H9 (cell line): ENCODE results near the gene GFRA1. TPM values are rescaled to one million over a fixed set of nuclear protein-coding genes. Genes with fewer than 3 reads are reported as not detected.

Source experiments
- DNase-seq: peaks from one replicate; pipeline ENCODE4 v3.0.0-alpha.2; 2017
- H2AFZ ChIP-seq: one replicate; pipeline ENCODE4 v1.6.1; 2013; ENCODE audit warnings: mild to moderate bottlenecking, low read length, control low read depth, moderate library complexity
- H2AK5ac ChIP-seq: 2 replicates; pipeline ENCODE4 v1.6.1; 2013; ENCODE audit warnings: low read length, control low read depth, mixed read lengths; ENCODE audit not compliant: insufficient read length
- H2BK120ac ChIP-seq: one replicate; pipeline ENCODE4 v1.6.1; 2013; ENCODE audit warnings: low read depth, mild to moderate bottlenecking, low read length, control low read depth, inconsistent platforms; ENCODE audit not compliant: poor library complexity, severe bottlenecking
- H2BK12ac ChIP-seq: 2 replicates; pipeline ENCODE4 v1.6.1; 2013; ENCODE audit warnings: low read length, control low read depth, mixed read lengths, low read depth; ENCODE audit not compliant: insufficient read length
- H2BK15ac ChIP-seq: 2 replicates; pipeline ENCODE4 v1.6.1; 2013; ENCODE audit warnings: low read depth, low read length, control low read depth
- H2BK20ac ChIP-seq: one replicate; pipeline ENCODE4 v1.6.1; 2013; ENCODE audit warnings: low read depth, mild to moderate bottlenecking, low read length, control low read depth, inconsistent platforms; ENCODE audit not compliant: poor library complexity, severe bottlenecking
- H2BK5ac ChIP-seq: 2 replicates; pipeline ENCODE4 v1.6.1; 2013; ENCODE audit warnings: low read length, control low read depth, mixed read lengths; ENCODE audit not compliant: insufficient read length
- H3K14ac ChIP-seq: 2 replicates; pipeline ENCODE4 v1.6.1; 2013; ENCODE audit warnings: low read length, control low read depth; ENCODE audit not compliant: insufficient read depth
- H3K18ac ChIP-seq: 2 replicates; pipeline ENCODE4 v1.6.1; 2013; ENCODE audit warnings: low read depth, mild to moderate bottlenecking, mixed read lengths, low read length, control low read depth; ENCODE audit not compliant: insufficient read length
- H3K23ac ChIP-seq: 2 replicates; pipeline ENCODE4 v1.6.1; 2013; ENCODE audit warnings: low read length, control low read depth, mixed read lengths, low read depth; ENCODE audit not compliant: insufficient read length
- H3K23me2 ChIP-seq: 2 replicates; pipeline ENCODE4 v1.6.1; 2013; ENCODE audit warnings: low read depth, mild to moderate bottlenecking, mixed read lengths, low read length, control low read depth; ENCODE audit not compliant: insufficient read length, poor library complexity, severe bottlenecking
- H3K27ac ChIP-seq: 2 replicates; pipeline ENCODE4 v1.5.1; 2013; ENCODE audit warnings: low read length, control low read depth, mixed read lengths, low read depth; ENCODE audit not compliant: insufficient read length
- H3K27me3 ChIP-seq: 2 replicates; pipeline ENCODE4 v1.6.1; 2013; ENCODE audit warnings: low read length, control low read depth, inconsistent platforms; ENCODE audit not compliant: insufficient read depth
- H3K4ac ChIP-seq: 2 replicates; pipeline ENCODE4 v1.6.1; 2013; ENCODE audit warnings: low read depth, mild to moderate bottlenecking, control low read depth, inconsistent platforms, low read length, moderate library complexity
- H3K4me1 ChIP-seq: 2 replicates; pipeline ENCODE4 v1.6.1; 2013; ENCODE audit warnings: low read length, control low read depth, inconsistent platforms; ENCODE audit not compliant: insufficient read depth
- H3K4me2 ChIP-seq: 2 replicates; pipeline ENCODE4 v1.6.1; 2013; ENCODE audit warnings: low read length, control low read depth, mixed read lengths; ENCODE audit not compliant: insufficient read length, insufficient read depth
- H3K56ac ChIP-seq: 2 replicates; pipeline ENCODE4 v1.6.1; 2013; ENCODE audit warnings: low read depth, mild to moderate bottlenecking, mixed read lengths, low read length, control low read depth; ENCODE audit not compliant: insufficient read length
- H3K79me1 ChIP-seq: 2 replicates; pipeline ENCODE4 v1.6.1; 2013; ENCODE audit warnings: low read depth, mild to moderate bottlenecking, moderate library complexity, low read length, control low read depth, inconsistent platforms; ENCODE audit not compliant: insufficient read depth, poor library complexity, severe bottlenecking
- H3K79me2 ChIP-seq: 2 replicates; pipeline ENCODE4 v1.6.1; 2013; ENCODE audit warnings: low read length, control low read depth, inconsistent platforms; ENCODE audit not compliant: insufficient read depth
- H3K9ac ChIP-seq: 2 replicates; pipeline ENCODE4 v1.6.1; 2013; ENCODE audit warnings: low read length, control low read depth, mixed read lengths; ENCODE audit not compliant: insufficient read length; ENCODE audit errors: extremely low read depth
- H3K9me3 ChIP-seq: one replicate; pipeline ENCODE4 v1.6.1; 2013; ENCODE audit warnings: low read depth, low read length, inconsistent platforms; ENCODE audit not compliant: control insufficient read depth
- H3T11ph ChIP-seq: one replicate; pipeline ENCODE4 v1.6.1; 2013; ENCODE audit warnings: mild to moderate bottlenecking, low read length, control low read depth, inconsistent platforms
- H4K20me1 ChIP-seq: one replicate; pipeline ENCODE4 v1.6.1; 2013; ENCODE audit not compliant: control insufficient read depth, insufficient read length, insufficient read depth
- H4K5ac ChIP-seq: 2 replicates; pipeline ENCODE4 v1.6.1; 2013; ENCODE audit warnings: low read depth, mild to moderate bottlenecking, mixed read lengths, low read length, control low read depth; ENCODE audit not compliant: insufficient read length
- H4K8ac ChIP-seq: replicated peaks from 2 replicates; pipeline ENCODE4 v1.6.1; 2013; ENCODE audit warnings: low read length, control low read depth, mixed read lengths, low read depth; ENCODE audit not compliant: insufficient read length
- H4K91ac ChIP-seq: 2 replicates; pipeline ENCODE4 v1.6.1; 2013; ENCODE audit warnings: low read depth, mild to moderate bottlenecking, moderate library complexity, mixed read lengths, low read length, control low read depth; ENCODE audit not compliant: insufficient read length
- H3K27ac Mint-ChIP-seq, 3 experiments: 2 replicates in 2 of 3; 3 replicates in 1 of 3; pipeline ENCODE4 v1.8.0; 2020 to 2021; ENCODE audit warnings: mixed read lengths in 3 of 3, mild to moderate bottlenecking in 1 of 3, moderate library complexity in 1 of 3
- H3K27me3 Mint-ChIP-seq: 2 replicates; pipeline ENCODE4 v1.8.0; 2021; ENCODE audit warnings: low read depth, mild to moderate bottlenecking, moderate library complexity, mixed read lengths
- H3K36me3 Mint-ChIP-seq, 3 experiments: 2 replicates in 2 of 3; 3 replicates in 1 of 3; pipeline ENCODE4 v1.8.0; 2020 to 2021; ENCODE audit warnings: low read depth in 3 of 3, mixed read lengths in 3 of 3; ENCODE audit not compliant: insufficient read depth in 1 of 3
- H3K4me1 Mint-ChIP-seq, 2 experiments: 2 replicates each; pipeline ENCODE4 v1.8.0; 2020; ENCODE audit warnings: mixed read lengths in 2 of 2
- H3K4me3 Mint-ChIP-seq, 2 experiments: 2 replicates in 1 of 2; 3 replicates in 1 of 2; pipeline ENCODE4 v1.8.0; 2020 to 2021; ENCODE audit warnings: mild to moderate bottlenecking in 2 of 2, mixed read lengths in 2 of 2, moderate library complexity in 1 of 2
- H3K9me3 Mint-ChIP-seq, 2 experiments: 2 replicates in 1 of 2; 3 replicates in 1 of 2; pipeline ENCODE4 v1.8.0; 2020; ENCODE audit warnings: mild to moderate bottlenecking in 2 of 2, mixed read lengths in 2 of 2, moderate library complexity in 1 of 2
- CTCF ChIP-seq: fragments of 200-600 bp; sonication (generic); conservative IDR thresholded peaks from 3 replicates; pipeline ENCODE4 v1.8.0; 2021; ENCODE audit warnings: antibody characterized with exemption, mild to moderate bottlenecking
- WGBS: extraction: QIAGEN DNeasy Blood & Tissue Kit; methylation state at CpG from one replicate; pipeline ENCODE4 v1.1.7; 2013; ENCODE audit warnings: missing lambda C conversion rate, low lambda C conversion rate, mixed read lengths; ENCODE audit not compliant: insufficient read length; ENCODE audit errors: extremely low coverage; 5-methylcytosine and 5-hydroxymethylcytosine counted together
- total RNA-seq: library from RNA; stranded (reverse); gene quantifications from 2 replicates; pipeline ENCODE4 v1.2.1, GENCODE V29; 2021

GFRA1 gene
- total RNA-seq, 1 experiment from 2014 or later, result 0.24 TPM

GRCh38 chr10:116070743-116071320 lies 202.2 kb downstream of the GFRA1 start:
- H4K91ac ChIP-seq, result no peak overlapping the region
- H2AK5ac ChIP-seq, result no peak overlapping the region
- Mint-ChIP-seq H3K4me3 (no peak overlapping the region), H3K36me3 (no peaks in the 10 kb centered on the region), H3K4me1 (peaks cover 18 to 21% of the 10 kb centered on the region in 2 experiments), H3K27me3 (no peaks in the 10 kb centered on the region), H3K9me3 (no peaks in the 10 kb centered on the region), H3K27ac (no peak overlapping the region; a peak in 1 of 7 replicates)
- no peaks in the 10 kb centered on the region for H4K20me1 ChIP-seq
- H3T11ph ChIP-seq, result no peak overlapping the region
- H4K5ac ChIP-seq, result no peak overlapping the region
- H3K9me3 ChIP-seq, result no peaks in the 10 kb centered on the region
- H2BK12ac ChIP-seq, result no peak overlapping the region
- no peak for DNase-seq
- H3K79me1 ChIP-seq, result no peaks in the 10 kb centered on the region
- H3K27me3 ChIP-seq, result no peaks in the 10 kb centered on the region
- H3K4ac ChIP-seq, result no peak overlapping the region
- H3K23ac ChIP-seq, result no peak overlapping the region
- no peak overlapping the region for H3K9ac ChIP-seq
- no peak overlapping the region for H2BK20ac ChIP-seq
- TF ChIP-seq CTCF, result no peak
- 0 out of 2 replicates have a peak, but pooled peaks cover 2% of the 10 kb centered on the region for H3K4me1 ChIP-seq
- no peak overlapping the region for H3K27ac ChIP-seq
- H3K14ac ChIP-seq, result no peak overlapping the region
- no peak overlapping the region for H3K4me2 ChIP-seq
- H4K8ac ChIP-seq, result no peak overlapping the region
- WGBS, result no CpG with 5 or more reads among the region's 5 CpGs
- no peak overlapping the region for H3K56ac ChIP-seq
- H2BK5ac ChIP-seq, result no peak overlapping the region
- no peak overlapping the region for H2AFZ ChIP-seq
- no peaks in the 10 kb centered on the region for H3K23me2 ChIP-seq
- no peak overlapping the region for H2BK120ac ChIP-seq
- peak overlapping the region; percentile 12 for H3K18ac ChIP-seq
- no peaks in the 10 kb centered on the region for H3K79me2 ChIP-seq
- no peak overlapping the region for H2BK15ac ChIP-seq
